ENCODE results near the gene TTC39B.
"Not testable (repeated sequence)": the region's sequence is repeated elsewhere in the genome, so short reads cannot be mapped to it uniquely, and the experiment has no call there.

Gene TTC39B

DNA sequence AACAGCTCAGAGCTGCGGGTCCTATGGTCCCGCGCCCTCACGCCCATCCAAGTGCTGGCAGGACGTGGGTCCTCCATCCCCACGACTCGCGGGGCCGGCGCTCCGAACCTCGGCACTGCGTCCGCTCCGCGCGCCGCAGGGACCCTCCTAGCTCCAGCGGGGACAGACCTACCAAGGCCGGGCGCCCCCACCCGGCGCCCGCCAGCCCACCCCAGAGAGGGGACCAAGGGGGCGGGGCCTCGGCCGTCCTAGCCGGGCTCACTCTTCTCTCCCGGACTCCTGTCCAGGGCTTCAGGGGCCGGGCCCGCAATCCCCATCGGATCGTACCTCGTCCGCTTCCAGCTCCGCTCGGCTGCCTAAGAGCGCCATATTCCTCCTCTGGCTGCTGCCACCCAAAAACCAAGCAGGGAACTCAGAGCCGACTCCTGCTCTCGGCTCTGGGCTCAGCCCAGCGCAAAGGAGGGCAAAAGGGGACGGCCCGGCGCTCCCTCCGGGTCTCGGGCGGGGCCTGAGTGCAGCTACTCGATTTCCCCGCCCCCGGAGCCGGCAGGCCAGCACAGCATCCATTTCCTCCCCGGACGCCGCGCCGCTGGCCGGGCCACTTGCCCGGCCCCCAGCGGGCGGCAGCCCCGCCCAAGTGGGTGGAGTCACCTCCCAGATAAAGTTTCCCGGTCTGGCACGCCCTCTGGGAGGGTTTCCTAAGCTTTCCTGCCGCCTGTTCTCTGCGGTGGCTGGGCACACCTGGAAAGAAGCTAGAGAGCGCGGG is at the start of gene TTC39B:
Gene TTC39B, minus strand, starts transcription at position 460 of the 766 bp plus-strand sequence. Its CDS starts 91 bp downstream, at position 369.
- DNase-seq (ENCODE audit: low read depth, low spot score) = peak; percentile 75

- no peak for DNase-seq (ENCODE audit: low read depth, low spot score)
Measured at GRCh38 chr9:15355669-15356068, 48.7 kb upstream of the TTC39B start.

DNA sequence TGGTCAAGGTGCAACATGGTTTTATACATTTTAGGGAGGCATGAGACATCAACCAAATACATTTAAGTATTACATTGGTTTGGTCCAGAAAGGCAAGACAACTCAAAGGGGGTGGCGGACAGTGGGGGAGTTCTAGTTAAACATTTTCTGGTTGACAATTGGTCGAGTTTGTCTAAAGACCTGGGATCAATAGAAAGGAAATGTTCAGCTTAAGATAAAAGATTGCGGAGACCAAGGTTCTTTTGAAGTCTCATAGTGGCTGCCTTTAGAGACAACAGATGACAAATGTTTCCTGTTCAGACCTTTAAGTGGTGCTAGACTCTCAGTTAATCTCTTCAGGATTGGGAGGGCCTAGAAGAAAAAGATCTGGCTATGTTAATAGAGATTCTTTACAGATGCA is 47.7 kb upstream of the TTC39B start:
- DNase-seq (ENCODE audit: low read depth, low spot score) = no peak

DNA sequence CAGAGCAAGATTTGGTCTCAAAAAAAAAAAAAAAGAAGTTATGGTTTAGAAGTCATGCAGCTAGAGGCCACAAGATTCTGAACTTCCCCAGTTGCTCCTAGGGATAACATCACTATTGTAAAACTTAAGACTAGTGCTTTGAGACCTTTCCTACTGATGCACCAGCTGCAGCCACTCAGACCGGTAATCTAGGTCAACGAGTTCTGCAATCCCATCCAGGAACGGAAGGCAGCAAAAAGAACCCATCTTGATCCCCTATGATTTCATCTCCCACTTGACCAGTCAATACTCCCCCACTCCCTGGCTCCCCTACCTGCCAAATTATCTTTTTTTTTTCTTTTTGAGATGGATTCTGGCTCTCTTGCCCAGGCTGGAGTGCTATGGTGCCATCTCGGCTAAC is 46.9 kb upstream of the TTC39B start:
- DNase-seq (ENCODE audit: low read depth, low spot score) = no peak

DNA sequence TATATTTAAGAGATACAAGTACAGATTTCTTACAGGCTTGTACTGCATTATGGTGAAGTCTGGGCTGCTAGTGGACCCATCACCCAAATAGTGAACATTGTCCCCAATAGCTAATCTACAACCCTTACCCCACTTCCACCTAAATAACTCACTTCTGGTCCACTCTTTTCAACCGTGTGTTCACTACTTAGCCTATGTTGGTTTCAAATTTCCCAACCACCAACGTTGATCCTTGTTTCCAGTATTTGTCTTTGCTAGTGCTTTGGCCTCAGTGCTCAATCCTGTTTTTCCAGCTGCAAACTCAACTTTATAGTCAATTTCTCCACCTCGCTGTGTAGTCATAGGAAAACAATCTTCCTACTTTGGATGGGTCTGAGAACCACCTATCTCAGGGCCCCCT is 45.3 kb upstream of the TTC39B start:
- DNase-seq (ENCODE audit: low read depth, low spot score) = no peak

- no peak for DNase-seq (ENCODE audit: low read depth, low spot score)
Measured at GRCh38 chr9:15349892-15350761, 43.1 kb upstream of the TTC39B start.

- no peak for DNase-seq (ENCODE audit: low read depth, low spot score)
Measured at GRCh38 chr9:15346837-15347236, 39.8 kb upstream of the TTC39B start.

DNA sequence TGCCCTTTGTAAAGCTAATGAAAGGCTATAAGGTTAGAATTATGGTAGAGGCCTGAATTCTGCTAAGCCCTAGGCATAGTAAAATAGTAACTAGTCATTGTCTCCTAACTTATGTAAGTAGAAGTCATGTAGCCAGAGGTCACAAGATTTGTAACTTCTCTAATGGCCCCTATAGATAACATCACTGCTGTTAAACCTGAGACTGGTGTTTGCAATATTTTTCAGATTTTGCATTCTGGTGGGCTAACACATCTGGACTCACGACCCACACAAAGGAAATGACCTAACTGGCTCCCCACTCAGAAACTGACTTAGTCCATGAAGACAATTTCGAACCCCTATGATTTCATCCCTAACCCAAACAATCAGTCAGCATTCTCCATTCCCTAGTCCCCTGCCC is 37.2 kb upstream of the TTC39B start:
- no peak for DNase-seq (ENCODE audit: low read depth, low spot score)

DNA sequence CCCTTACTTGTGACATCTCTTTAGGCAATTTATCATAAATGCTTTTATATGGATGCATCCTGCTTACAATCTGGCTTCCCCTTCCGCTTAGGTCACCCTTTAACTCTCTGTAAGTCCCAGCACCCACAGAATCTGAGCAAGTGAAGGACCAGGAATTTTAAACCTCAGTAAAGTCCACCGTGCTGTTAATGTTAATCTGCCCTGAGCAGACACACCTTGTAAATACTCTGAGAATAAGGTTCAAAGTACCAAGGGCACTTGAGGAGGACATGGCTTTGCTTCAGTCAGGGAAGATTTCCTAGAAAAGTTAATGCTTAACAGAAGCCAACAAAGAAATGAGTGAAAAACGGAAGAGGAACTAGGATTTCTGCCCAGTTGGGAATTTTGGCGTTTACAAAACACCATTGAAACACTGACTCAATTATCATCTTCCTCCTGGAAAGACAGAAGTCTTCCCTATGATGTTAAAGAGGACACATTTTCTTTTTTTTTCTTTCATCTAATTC is 26.4 kb upstream of the TTC39B start:
- DNase-seq (ENCODE audit: low read depth, low spot score) = no peak

DNA sequence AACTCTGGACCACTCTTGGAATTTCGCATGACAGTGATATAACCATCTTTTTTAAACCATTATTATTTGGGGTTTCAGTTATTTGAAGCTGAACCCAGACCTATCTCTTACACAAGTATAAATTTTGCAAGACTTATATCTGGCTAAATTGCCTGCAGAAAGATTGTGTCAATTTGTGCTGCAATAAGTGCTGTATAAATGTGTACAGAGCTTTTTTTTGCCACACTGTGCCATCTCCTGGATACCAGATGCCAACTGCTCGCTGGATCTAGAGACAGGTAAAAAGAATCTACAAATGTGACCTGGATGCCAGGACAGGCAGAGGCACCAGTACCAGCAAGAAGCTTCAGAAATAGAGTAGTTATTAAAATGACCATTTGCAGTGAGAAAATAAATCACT is 25.9 kb upstream of the TTC39B start:
- DNase-seq (ENCODE audit: low read depth, low spot score) = no peak

DNA sequence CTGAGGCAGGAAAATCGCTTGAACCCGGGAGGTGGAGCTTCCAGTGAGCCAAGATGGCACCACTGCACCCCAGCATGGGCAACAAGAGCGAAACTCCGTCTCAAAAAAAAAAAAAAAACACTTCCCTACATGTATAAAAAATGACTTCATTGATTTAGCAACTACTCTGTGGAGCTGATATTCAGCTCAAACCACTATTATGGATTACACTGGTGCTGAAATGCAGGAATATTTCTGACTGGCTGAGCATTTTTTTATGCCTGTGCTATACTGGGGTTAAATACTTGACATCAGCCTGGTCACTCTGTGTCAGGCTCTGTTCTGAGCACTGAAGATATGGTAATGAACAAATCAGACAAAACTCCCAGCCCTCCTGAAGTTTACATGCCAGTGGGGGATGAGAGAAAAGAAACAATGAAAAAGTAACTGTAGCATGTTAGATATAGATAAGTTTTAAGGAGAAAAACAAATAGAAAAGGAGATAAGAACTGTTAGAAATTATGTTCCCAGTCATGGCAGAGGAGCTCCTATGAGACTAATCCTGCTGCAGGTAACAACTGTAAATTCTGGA is 22.6 kb upstream of the TTC39B start:
- no peak for DNase-seq (ENCODE audit: low read depth, low spot score)

DNA sequence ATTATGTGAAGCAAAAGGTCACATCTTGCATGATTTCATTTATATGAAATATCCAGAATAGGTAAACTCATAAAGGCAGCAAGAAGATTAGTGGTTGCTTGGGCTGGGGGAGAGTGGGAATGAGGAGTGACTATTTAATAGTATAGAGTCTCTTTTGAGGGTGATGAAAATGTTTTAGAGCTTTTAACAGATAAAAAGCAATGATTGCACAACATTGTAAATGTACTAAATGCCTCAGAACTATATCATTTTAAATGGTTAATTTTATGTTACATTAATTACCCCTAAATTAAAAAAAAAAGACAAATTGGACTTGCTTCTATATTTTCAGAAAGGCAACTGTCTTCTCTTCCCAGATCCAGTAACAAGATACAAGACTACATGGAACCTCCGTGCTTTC is 21.9 kb upstream of the TTC39B start:
- DNase-seq (ENCODE audit: low read depth, low spot score) = no peak

DNA sequence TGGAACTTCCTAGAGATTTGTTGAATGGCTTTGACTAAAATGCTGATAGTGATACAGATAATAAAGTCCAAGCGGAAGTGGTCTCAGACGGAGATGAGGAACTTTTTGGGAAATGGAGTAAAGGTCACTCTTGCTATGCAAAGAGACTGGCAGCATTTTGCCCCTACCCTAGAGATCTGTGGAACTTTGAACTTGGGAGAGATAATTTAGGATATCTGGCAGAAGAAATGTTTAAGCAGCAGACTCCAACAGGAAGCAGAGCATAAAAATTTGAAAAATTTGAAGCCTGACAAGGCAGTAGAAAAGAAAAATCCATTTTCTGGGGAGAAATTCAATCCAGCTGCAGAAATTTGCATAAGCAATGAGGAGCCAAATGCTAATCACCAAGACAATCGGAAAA is 15.7 kb upstream of the TTC39B start:
- DNase-seq (ENCODE audit: low read depth, low spot score) = not testable (repeated sequence)

GRCh38 chr9:15319661-15320060 is 12.6 kb upstream of the TTC39B start:
- DNase-seq (ENCODE audit: low read depth, low spot score) = not testable (repeated sequence)

GRCh38 chr9:15317836-15318235 is 10.8 kb upstream of the TTC39B start:
- no peak for DNase-seq (ENCODE audit: low read depth, low spot score)

DNA sequence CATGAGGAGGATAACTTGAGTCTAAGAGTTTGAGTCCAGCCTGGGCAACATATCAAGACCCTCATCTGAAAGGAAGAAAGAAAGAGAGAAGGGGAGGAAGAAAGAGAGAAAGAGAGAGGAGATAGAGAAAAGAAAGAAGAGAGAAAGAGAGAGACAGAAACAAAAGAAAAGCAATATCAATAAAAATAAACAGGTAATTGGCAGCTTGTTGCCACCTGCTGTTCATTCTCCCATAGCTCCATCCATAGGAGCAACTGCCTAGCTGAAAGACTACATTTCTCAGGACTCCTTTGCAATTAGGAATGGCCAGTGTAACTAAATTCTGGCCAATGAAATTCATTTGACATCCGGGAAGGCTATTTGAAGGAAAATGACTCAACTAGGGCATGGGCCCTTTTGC is 4.6 kb upstream of the TTC39B start:
- DNase-seq (ENCODE audit: low read depth, low spot score) = no peak

- DNase-seq (ENCODE audit: low read depth, low spot score) = no peak
Measured at GRCh38 chr9:15310107-15310850, 3.3 kb upstream of the TTC39B start.

- no peak for DNase-seq (ENCODE audit: low read depth, low spot score)
Measured at GRCh38 chr9:15308511-15308910, 1.5 kb upstream of the TTC39B start.

- no peak for DNase-seq (ENCODE audit: low read depth, low spot score)
Measured at GRCh38 chr9:15307523-15307841, 466 bp upstream of the TTC39B start.

DNA sequence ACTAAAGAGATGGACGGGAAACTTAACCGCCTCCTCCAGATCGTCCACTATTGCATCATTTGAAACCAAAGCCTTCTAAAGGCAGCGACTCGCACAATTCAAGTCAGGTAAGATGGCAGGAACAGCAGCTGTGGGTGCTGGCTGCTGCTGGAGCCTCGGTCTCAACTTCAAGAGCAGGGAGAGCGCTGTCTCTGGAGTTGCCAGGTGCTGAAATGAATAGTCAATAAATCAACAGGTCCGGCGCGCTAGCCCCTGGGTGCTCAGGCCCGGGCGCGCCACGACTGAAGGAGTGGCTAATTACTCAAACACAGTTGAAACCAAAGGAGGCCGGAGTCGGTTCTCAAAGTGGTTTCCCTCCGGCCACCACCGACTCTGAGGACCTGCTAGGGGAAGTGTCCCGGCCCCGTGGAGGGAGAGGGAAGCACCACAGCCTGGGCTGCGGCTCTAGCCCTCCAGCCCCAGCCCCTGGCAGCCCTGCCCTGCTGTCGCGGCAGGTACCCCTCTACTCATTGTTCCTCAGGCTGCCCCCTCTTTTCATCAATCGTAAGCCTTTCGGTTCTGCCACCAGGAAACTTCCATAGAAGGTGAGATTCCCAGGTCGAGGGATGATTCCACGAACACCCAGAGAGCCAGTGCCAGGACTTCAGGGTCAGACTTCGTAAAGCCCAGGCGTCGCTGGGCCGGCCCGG is 804 bp downstream of the TTC39B start:
- no peak for DNase-seq (ENCODE audit: low read depth, low spot score)

- no peak for DNase-seq (ENCODE audit: low read depth, low spot score)
Measured at GRCh38 chr9:15305470-15305869, 1.5 kb downstream of the TTC39B start.

All from iPS DF 19.7 (cell line).